Astrocyte (in vitro differentiated cells and primary cell): ENCODE data around the gene EFNA2. TPM values are rescaled to one million over a fixed set of nuclear protein-coding genes. Genes with fewer than 3 reads are reported as not detected.
A peak's percentile ranks its signal among the peaks of the same experiment; 100 is the strongest.

Experiments
- DNase-seq: peaks from one replicate; pipeline ENCODE4 v3.0.0-alpha.2; 2010; ENCODE audit warnings: low read depth
- FAIRE-seq: peaks from 2 replicates; lab custom pipeline; 2011; peaks lifted over from hg19 to GRCh38; lab: Jason Lieb, UNC
- H2AFZ ChIP-seq: 2 replicates; pipeline ENCODE4 v1.6.0; 2012; ENCODE audit warnings: low read depth, low read length, inconsistent platforms
- H3K27ac ChIP-seq: 2 replicates; pipeline ENCODE4 v1.5.1; 2011; ENCODE audit warnings: low read depth, low read length, inconsistent platforms
- H3K27me3 ChIP-seq: 2 replicates; pipeline ENCODE4 v1.6.0; 2011; ENCODE audit warnings: low read length, inconsistent platforms; ENCODE audit not compliant: insufficient read depth
- H3K36me3 ChIP-seq: 2 replicates; pipeline ENCODE4 v1.5.1; 2011; ENCODE audit warnings: low read length, inconsistent platforms; ENCODE audit not compliant: insufficient read depth
- H3K4me1 ChIP-seq: 2 replicates; pipeline ENCODE4 v1.5.1; 2011; ENCODE audit warnings: low read length, inconsistent platforms; ENCODE audit not compliant: insufficient read depth
- H3K4me2 ChIP-seq: 2 replicates; pipeline ENCODE4 v1.6.0; 2012; ENCODE audit warnings: low read length, inconsistent platforms
- H3K4me3 ChIP-seq: 2 replicates; pipeline ENCODE4 v1.5.1; 2011; ENCODE audit warnings: low read depth, mild to moderate bottlenecking, low read length, inconsistent platforms; ENCODE audit not compliant: insufficient read depth
- H3K79me2 ChIP-seq: 2 replicates; pipeline ENCODE4 v1.6.0; 2012; ENCODE audit warnings: mild to moderate bottlenecking, low read length, inconsistent platforms; ENCODE audit not compliant: insufficient read depth
- H3K9ac ChIP-seq: 2 replicates; pipeline ENCODE4 v1.6.0; 2012; ENCODE audit warnings: mild to moderate bottlenecking, low read length, inconsistent platforms
- H3K9me3 ChIP-seq: 2 replicates; pipeline ENCODE4 v1.5.1; 2012; ENCODE audit warnings: low read depth, mild to moderate bottlenecking, low read length, inconsistent platforms; ENCODE audit not compliant: insufficient read depth
- H4K20me1 ChIP-seq: 2 replicates; pipeline ENCODE4 v1.6.0; 2012; ENCODE audit warnings: low read length, inconsistent platforms; ENCODE audit not compliant: insufficient read depth
- H3K27ac Mint-ChIP-seq: one replicate; pipeline ENCODE4 v1.8.0; 2021; ENCODE audit warnings: mild to moderate bottlenecking, mixed read lengths; ENCODE audit not compliant: unreplicated experiment
- H3K27me3 Mint-ChIP-seq: one replicate; pipeline ENCODE4 v1.8.0; 2021; ENCODE audit warnings: low read depth, mixed read lengths; ENCODE audit not compliant: unreplicated experiment
- H3K36me3 Mint-ChIP-seq: one replicate; pipeline ENCODE4 v1.8.0; 2021; ENCODE audit warnings: low read depth, mixed read lengths; ENCODE audit not compliant: unreplicated experiment
- H3K4me1 Mint-ChIP-seq: one replicate; pipeline ENCODE4 v1.8.0; 2021; ENCODE audit warnings: low read depth, mixed read lengths; ENCODE audit not compliant: unreplicated experiment
- H3K4me3 Mint-ChIP-seq: one replicate; pipeline ENCODE4 v1.8.0; 2021; ENCODE audit warnings: mild to moderate bottlenecking, moderate library complexity, mixed read lengths; ENCODE audit not compliant: unreplicated experiment
- H3K9me3 Mint-ChIP-seq: one replicate; pipeline ENCODE4 v1.8.0; 2021; ENCODE audit warnings: mild to moderate bottlenecking, mixed read lengths; ENCODE audit not compliant: unreplicated experiment
- EZH2 ChIP-seq: IDR thresholded peaks from 2 replicates; pipeline ENCODE4 v1.6.1; 2012; ENCODE audit warnings: mild to moderate bottlenecking, low read length, inconsistent platforms; ENCODE audit not compliant: insufficient read depth
- total RNA-seq: library from RNA; stranded (reverse); gene quantifications from 2 replicates; pipeline ENCODE4 v1.2.1, GENCODE V29; 2021
- TF ChIP-seq, protein P1 (sequence below): IDR thresholded peaks from 2 replicates; pipeline ENCODE4 v1.5.1; 2011; ENCODE audit warnings: low read depth, mild to moderate bottlenecking, inconsistent platforms, low read length, moderate library complexity; ENCODE audit not compliant: insufficient read depth

The EFNA2 gene
- total RNA-seq, 1 donor from 2014 or later, result 8.4 TPM

GRCh38 chr19:1259876-1260748, 25.6 kb upstream of the EFNA2 start:
- Histone ChIP-seq H3K4me3 (no peak overlapping the region), H3K4me1 (peaks cover 64% of the 10 kb centered on the region), H3K9me3 (no peaks in the 10 kb centered on the region), H3K36me3 (peaks cover 14% of the 10 kb centered on the region), H3K79me2 (peaks cover 23% of the 10 kb centered on the region), H3K4me2 (peak overlapping the region; percentile 79), H3K9ac (peak overlapping the region; percentile 52), H3K27ac (peak overlapping the region; percentile 69), H4K20me1 (peaks cover 49% of the 10 kb centered on the region), H2AFZ (no peak overlapping the region), H3K27me3 (no peaks in the 10 kb centered on the region)
- H3K36me3 Mint-ChIP-seq, result peaks cover 6% of the 10 kb centered on the region
- H3K4me1 Mint-ChIP-seq, result peaks cover 29% of the 10 kb centered on the region
- no peak for TF ChIP-seq EZH2
- TF ChIP-seq, protein P1, sequence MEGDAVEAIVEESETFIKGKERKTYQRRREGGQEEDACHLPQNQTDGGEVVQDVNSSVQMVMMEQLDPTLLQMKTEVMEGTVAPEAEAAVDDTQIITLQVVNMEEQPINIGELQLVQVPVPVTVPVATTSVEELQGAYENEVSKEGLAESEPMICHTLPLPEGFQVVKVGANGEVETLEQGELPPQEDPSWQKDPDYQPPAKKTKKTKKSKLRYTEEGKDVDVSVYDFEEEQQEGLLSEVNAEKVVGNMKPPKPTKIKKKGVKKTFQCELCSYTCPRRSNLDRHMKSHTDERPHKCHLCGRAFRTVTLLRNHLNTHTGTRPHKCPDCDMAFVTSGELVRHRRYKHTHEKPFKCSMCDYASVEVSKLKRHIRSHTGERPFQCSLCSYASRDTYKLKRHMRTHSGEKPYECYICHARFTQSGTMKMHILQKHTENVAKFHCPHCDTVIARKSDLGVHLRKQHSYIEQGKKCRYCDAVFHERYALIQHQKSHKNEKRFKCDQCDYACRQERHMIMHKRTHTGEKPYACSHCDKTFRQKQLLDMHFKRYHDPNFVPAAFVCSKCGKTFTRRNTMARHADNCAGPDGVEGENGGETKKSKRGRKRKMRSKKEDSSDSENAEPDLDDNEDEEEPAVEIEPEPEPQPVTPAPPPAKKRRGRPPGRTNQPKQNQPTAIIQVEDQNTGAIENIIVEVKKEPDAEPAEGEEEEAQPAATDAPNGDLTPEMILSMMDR, result no peak
- peak overlapping the region; percentile 45 for H3K4me3 Mint-ChIP-seq
- H3K27me3 Mint-ChIP-seq, result no peaks in the 10 kb centered on the region
- no peaks in the 10 kb centered on the region for H3K9me3 Mint-ChIP-seq
- peak overlapping the region; percentile 92 for H3K27ac Mint-ChIP-seq
- DNase-seq (no peak), FAIRE-seq (no peak)

DNA sequence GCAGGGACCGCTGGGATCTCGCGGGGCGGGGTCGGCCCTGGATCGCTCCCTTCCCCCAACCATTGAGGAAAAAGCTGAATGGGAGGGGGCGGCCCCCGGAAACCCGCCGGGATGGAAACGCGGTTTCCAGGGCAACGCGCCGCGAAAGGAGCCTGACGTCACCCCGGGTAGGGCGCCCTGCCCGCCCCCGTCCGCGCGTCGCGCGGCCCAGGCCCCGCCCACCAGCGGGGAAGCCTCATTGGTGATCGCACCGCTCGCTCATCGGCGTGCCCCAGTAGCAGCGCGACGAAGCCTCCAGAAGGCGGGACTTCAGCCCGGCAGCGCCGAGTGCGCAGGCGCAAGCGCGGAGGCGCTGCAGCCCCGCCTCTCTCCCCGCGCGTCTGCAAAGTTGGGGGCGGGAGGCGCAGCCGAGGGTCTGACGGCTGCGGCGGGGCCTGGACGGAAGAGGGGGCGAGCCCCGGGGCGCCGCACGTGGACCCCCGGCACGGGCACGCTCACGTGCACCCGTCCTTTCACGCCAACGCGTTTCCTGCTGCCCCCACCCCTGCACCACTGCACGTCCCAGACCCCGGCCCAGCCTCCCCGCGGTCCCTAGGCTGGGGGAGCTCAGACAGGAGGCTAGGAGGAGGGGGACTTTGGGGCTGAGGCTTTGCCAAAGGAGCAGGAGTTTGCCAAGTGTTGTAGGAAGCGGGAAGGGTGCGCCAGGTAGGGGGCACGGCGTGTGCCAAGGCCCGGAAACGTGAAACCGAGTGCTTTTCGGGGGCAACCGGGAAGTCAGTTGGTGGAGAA, 24.7 kb upstream of the EFNA2 start:
- TF ChIP-seq, protein P1, result no peak
- TF ChIP-seq EZH2, result no peak
- no peaks in the 10 kb centered on the region for H3K9me3 Mint-ChIP-seq
- Histone ChIP-seq H2AFZ (no peak overlapping the region), H3K9ac (peak overlapping the region; percentile 84), H3K4me2 (peak overlapping the region; percentile 96), H3K4me3 (peak overlapping the region; percentile 59), H3K36me3 (peaks cover 10% of the 10 kb centered on the region), H3K9me3 (no peaks in the 10 kb centered on the region), H3K79me2 (peaks cover 14% of the 10 kb centered on the region), H3K27ac (peak overlapping the region; percentile 86), H3K27me3 (no peaks in the 10 kb centered on the region), H3K4me1 (peaks cover 64% of the 10 kb centered on the region), H4K20me1 (peaks cover 41% of the 10 kb centered on the region)
- H3K27ac Mint-ChIP-seq, result peak overlapping the region; percentile 91
- peak; percentile 82 for DNase-seq
- no peaks in the 10 kb centered on the region for H3K27me3 Mint-ChIP-seq
- H3K4me1 Mint-ChIP-seq, result peaks cover 31% of the 10 kb centered on the region
- H3K4me3 Mint-ChIP-seq, result peak overlapping the region; percentile 90
- peaks cover 6% of the 10 kb centered on the region for H3K36me3 Mint-ChIP-seq
- FAIRE-seq, result no peak
